Stimulated activated naive CD4-positive, alpha-beta T cell treated with Interleukin-2 at 50 U/mL for 16 hours (primary cell): ENCODE measurements around the gene ADAMTSL1.
"Not testable (repeated sequence)": the region's sequence is repeated elsewhere in the genome, so short reads cannot be mapped to it uniquely, and the experiment has no call there.

Experiments
- DNase-seq: peaks from one replicate; lab custom pipeline; 2025; lab: John Stamatoyannopoulos, UW

Gene ADAMTSL1

DNA sequence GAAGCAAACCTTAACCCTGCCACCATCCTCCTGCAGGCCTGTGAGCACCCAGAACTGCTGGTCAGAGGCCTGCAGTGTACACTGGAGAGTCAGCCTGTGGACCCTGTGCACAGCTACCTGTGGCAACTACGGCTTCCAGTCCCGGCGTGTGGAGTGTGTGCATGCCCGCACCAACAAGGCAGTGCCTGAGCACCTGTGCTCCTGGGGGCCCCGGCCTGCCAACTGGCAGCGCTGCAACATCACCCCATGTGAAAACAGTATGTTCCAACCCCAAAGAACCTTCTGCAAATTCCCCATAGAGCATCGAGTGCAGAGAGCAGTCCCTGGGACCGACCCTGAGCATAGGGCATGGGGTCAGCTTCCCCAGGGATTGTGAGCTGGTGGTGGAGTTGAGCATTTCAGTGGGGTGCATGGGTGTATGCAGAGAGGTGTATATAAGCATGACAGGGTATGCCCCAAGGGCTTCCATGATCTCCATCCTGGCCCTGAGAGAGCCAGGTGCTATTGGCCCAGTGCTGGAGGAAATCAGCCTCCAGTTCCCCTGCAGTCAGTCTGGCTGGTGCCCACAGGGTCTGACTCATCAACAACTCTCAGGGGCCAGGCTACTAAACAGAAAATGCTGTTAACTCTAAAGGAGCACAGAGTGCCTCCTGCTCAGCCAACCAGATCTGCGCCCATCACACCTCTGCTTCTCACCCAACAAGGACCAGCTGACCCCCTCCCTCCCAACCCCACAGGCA is 432.9 kb downstream of the ADAMTSL1 start:
- no peak for DNase-seq

DNA sequence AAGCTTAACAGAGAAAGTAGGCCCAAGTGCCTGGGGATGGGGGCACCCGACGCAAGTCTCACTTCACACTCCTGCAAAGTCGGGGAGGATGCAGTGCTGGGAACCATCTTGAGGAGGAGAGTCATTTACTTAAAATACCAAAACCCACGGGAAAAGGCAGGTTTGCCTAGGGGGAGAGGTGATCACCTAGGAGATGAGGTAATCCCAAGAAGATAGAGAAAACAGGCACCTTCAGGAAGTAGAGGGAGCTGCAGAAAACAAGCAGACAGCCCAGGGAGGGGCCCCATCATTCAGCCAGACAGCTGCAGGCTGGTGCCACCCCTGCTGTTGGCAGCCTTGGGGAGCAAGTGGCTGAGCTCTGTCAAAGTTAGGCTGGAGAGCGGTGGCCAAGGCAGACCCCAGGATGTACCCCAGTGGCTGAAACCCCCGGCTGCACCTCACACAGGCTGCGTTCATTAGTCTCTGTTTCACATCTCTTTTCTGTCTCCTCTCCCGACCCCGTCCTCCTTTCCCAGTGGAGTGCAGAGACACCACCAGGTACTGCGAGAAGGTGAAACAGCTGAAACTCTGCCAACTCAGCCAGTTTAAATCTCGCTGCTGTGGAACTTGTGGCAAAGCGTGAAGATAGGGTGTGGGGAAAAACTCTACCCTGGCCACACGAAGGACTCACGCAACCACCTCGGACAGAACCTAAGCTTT is 434.1 kb downstream of the ADAMTSL1 start:
- DNase-seq: no peak

DNA sequence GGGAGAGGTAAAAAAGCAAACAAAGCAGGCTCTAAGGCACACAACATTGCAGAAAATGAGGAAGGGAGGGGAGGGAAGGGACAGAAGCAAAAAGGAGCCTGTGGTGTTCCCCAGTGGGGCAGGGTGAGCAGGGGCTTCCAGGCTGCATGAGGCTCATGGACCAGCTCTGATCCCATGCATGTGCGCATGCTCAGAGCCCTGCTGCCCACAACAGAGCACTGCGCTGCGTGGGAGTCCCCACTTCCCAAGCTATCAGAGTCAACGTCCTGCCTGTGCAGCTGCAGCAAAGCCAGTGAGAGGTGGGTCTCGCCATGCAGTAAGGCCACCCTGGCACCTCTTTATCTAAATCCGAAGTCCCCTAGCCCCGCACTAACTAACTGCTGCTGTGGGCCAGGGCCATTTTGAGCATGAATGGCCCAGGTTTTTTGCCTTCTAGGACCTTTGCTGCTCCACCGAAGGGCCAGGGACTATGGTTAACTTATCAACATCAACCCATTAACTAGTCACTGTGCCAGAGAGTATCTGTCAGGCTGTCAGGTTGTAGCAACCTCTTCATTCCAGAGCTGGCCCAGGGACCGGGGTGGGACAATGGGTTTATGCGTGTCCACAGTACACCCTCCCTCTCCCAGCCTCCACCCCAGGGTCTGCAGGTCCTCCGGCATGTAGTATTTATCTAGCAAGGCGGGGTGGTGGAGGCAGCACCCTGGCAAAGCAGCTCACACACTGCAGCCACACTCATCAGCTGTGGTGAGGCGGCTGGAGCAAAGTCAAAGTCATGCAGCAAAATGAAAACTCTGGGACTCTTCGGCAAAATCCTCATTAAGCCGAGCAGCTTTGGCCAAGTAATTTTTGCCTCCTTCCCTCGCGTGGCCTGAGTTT is 435.4 kb downstream of the ADAMTSL1 start:
- DNase-seq: no peak

DNA sequence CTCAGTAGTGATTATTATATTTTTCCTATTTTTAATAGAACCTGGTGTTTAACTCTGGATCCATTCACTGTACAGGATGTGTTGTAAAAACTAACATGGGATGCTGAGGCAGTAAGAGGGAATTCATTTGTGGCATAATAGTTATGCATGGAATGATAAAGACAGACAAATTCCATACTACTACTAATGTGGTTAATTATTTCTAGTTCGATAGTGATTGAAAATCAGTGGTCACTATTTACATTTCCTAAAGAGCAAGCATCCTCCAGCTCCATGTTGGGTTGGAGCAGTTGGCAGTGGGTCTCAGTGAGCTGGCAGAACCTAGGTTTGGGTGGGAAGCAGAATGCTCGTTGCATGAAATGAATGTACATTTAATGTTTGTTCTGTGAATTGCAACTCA is 436.5 kb downstream of the ADAMTSL1 start:
- DNase-seq: no peak

DNA sequence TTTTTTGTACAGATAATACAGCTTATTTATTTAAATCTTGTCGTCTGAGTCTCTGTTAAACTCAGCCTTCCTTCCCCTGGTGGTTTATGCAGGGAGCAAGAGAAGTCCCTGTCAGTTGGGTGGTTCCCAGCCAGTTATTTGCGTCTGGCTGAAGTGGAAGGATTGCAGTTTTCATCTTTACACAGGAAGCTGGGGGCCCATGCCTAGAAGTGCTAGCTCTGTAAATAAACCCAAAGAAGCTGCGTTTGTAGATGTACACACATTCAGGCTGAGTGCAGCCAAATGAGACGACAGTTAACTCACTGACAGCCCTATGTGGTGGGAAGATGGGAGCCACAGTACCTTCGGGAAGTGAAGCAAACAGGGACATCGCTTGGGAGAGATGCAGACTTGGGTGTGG is 437.0 kb downstream of the ADAMTSL1 start:
- DNase-seq: no peak

DNA sequence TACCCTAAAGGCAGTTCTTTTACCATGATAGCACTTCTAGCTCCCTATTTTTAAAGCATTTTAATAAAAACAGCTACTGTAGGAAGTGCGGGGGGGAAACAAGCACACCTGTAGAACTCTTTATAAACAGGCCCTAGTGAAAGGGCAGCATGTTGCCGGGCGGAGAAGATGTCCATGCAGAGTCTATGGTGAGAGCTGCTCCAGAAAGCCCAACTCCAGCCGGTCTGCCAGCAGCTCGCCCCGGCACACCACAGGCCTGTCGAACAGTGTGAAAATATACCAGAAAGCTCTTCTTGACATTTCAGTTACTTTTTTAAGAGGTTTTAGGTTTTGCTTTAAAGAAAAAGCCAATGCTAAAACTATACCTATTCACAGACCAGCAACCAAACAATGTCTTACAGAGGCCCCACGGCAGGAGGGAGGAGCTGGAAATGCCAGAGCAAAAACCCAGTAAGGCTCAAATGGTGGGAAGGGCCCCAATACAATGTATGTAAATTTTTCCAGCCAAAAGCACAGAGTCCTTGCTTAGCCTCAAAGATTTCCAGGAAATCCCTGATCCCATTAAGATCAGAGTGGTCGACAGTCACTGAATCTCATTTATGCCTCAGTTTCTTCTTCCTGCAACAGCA is 437.9 kb downstream of the ADAMTSL1 start:
- DNase-seq: no peak

DNA sequence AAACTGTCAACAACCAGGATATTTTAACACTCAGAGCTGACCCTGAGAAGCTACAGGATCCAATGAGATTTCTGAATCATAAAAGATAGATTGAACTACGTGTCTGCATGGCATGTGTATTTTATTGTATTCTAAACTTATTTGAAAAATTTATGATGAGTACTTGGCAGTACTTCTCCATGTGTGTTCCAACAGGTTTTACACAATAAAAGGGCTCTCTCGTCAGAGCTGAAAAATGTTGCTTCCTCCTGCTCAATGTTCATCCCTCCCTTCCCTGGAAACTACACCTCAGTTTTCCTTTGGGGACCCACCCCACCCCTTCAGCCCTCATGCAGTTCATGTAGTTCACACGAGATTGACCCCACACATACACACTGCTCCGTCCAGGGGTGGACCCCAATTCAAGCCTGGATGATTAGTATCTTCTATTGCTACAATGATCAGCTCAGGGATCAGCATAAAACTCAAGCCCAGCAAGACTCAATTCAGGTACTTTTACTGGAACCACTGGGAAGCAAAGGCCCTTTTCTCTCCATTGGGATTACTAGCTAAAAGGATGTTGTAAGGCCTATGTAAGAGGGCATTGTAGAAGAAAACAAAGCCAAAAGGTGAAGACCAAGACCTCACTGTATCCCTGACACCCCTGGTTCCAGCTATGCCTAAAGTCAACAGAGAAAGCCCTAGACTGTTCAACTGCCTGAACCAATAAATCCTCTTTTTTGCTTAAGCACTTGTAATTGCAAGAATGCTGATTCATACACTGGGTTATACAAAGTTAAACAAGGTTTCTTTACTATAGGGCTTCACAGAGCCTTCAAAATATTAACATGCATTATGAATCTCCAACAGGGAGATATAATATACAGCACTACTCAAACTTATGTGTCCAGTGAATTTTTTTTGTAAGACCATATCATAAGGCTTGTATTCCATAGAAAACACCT is 446.5 kb downstream of the ADAMTSL1 start:
- no peak for DNase-seq

DNA sequence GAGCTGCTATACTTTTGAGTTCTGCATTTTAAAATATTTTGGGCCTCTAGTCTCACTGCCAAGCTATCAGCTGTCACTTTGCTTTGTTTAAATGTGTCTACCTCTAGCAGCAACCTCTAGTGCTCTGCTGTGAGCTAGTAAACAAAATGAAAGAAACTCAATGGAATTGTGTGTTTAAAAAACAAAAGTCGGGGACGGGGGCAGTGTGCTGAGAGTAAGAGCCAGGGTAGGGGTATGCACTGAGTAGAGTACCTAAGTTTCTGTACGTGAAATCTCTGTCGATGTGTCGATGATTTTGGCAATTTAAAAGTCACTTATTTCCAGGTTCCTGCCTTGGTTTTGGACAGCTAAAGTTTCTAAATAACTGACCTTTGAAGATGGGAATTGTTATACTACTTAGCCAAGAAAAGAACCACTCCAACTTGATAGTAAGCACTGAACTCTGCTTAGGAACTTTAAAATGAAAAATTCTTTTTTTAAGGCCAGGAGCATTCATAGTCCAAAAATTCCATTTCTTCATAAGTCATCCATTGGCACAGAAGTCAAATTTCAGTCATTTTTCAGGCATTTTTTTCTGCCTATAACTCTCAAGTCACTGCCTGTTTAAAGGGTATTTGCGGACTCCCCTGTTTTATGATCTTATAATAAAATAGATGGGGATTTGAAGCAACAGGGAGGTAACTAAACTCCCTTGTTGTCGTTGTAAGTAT is 447.6 kb downstream of the ADAMTSL1 start:
- no peak for DNase-seq

DNA sequence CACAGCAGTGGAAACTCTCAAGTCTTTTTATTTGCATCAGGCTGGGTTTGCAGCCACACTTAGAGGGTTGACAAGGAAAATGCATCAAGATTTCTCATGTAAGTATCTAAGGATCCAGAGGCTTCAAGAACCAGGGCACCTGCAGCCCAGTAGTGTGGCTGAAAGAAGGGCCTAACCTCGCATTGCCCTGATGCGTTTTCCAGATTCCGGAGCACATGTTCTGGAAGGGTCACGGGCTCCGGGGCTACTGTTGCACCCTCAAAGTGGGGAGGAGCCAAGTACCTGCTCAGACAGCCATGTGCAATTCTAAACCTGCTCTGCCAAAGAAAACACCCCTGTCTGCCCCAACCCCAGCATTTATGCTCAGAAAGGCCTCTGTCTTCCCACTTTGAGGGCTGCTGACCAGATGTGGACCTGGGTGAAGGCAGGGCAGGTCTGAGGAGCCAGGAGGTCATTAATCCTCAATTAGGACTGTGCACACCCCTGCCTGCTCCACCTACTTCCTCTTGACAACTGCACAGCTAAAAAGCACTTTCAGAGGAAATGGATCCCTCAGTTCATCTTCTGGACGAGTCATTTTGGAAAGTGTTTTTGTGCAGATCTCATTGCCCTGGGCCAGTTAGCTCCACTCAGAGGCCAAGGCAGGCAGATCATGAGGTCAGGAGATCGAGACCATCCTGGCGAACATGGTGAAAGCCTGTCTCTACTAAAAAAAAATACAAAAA is 448.4 kb downstream of the ADAMTSL1 start:
- DNase-seq: no peak

DNA sequence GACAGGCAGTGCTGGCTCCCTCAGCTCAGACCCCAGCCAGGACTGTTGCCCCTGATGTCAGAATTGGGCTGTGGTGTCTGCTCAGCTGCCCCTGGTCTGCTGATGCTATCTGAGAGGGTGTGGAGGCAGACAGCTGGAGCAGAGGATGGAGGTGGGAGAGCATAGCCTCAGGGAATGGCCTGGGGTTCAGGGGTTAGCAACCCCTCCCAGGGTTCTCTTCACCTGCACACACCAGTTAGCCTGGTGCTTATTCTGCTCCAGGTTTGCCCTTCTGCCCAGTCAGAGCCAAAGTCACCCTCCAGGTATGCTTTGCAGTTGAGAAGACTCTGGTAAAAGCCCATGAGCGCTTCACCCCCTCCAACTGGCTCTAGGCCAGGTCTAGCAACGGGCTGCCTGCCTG is 449.2 kb downstream of the ADAMTSL1 start:
- DNase-seq: no peak

DNA sequence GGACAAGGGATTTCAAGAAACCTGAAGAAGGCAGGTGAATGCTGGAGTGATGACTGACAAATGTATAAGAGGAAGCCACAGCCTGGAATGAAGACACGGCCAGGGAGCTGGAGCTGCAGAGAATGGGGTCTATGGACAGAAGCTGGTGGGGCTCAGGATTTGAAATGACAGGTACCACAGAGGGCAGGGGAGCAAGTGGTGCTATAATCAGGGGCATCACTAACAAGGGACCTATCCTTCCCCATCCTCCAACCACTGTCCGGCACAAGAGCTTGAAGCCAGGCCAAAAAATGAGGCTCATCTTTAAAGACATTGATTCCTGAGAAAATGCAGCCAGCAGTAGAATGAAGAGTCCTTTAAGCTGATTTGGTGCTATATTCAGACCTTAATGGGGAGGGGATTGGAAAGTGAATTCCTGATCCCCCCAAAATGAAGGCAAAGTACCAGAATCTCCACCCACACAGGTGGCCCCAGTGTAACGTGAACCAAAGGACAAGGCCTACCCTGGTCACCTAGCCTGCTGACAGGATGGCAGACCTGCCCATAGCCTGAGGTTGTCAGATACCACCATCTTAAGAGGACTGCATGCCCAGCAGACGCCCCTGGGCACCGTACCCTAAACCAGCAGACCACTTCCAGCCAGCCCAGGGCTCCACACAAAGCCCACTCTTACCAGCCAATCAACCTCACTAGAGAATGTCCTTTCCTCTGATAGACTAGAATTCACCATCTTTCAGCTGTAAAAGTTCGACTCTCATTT is 449.9 kb downstream of the ADAMTSL1 start:
- DNase-seq: no peak

DNA sequence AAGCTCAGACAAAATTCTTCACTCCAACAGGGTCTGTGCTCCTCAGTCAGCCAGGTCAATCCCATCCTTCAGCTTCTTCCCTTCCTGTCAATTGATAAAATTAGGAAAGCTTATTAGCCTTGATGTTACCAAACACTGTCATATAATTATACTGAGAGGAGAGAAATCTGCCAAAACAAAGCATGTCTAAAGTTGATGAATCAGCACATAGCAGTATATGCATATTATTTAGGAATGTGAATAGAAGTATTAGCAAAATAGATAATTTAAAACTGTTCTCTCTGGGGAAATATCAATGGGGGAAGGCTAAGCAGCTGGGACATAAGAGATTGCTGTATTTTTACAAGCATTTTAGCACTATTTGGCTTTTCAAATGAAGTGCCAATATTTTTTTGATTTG is 451.9 kb downstream of the ADAMTSL1 start:
- DNase-seq: no peak

DNA sequence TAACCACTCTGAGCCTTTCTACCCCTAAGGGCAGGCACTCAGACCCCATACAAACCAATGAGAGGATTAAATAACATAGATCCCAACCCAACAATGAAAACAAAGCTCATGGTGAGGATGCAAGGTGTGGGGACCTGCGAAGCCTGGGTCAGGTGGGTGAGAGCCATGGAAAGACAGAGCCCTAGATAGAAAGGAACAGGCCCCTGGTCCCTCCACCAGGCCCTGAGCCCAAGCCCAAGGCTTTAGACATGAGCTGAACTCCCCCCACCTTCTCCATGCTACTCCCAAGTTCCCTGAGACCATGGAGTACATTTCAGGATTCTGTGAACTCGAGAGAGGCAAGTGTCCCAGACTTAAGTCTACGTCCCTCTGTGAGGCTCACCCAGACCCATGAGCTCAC is 452.6 kb downstream of the ADAMTSL1 start:
- DNase-seq: no peak

DNA sequence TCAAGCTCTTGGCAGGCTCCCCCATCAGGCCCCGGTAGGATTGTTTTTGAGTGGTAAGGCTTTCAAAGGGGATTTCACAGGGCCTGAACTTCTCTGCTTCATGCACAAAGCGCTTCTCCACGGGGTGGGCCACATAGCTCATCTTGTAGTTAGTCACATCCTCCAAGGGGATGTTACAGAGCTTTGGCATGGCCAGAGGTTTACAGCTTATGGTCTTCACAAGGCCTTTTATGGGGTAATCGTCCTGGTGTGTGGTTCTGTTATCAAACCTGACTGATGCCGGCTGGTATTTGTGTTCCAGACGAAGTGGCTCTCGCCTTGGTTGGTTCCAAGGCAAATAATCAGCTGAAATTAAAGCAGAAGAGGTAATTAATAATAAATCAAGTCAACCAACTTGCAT is 454.8 kb downstream of the ADAMTSL1 start:
- DNase-seq: no peak

DNA sequence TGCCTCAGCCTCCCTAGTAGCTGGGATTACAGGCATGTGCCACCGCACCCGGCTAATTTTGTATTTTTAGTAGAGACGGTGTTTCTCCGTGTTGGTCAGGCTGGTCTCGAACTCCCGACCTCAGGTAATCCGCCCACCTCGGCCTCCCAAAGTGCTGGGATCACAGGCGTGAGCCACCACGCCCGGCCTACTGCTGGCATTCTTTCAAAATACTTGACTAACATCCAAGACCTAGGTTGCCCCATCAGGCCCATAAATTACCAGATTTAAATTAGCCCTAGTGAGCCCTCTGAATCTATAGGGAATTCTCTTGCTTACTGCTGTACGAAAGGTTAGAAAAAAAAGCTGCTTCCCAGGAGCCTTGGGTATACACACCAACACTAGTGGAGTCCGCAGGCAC is 456.7 kb downstream of the ADAMTSL1 start:
- DNase-seq: not testable (repeated sequence)

DNA sequence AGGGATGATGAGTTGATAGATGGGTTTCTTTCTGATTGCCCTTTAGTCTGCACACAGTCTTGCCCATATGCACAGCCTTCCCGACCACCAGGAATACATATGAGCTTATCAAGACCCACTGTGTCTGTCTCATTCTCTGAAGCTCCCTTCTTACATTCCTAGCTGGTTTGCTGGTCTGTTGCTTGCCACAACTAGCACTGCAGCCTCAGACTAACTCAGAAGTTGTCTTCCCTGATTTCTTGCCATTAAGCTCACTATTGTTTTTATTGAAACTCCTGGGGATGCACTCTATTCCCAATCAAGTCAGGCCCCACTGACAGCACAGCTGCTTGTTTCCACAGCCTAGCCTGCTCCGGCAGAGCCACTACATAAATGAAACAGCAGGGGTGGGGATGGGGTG is 461.6 kb downstream of the ADAMTSL1 start:
- DNase-seq: no peak

DNA sequence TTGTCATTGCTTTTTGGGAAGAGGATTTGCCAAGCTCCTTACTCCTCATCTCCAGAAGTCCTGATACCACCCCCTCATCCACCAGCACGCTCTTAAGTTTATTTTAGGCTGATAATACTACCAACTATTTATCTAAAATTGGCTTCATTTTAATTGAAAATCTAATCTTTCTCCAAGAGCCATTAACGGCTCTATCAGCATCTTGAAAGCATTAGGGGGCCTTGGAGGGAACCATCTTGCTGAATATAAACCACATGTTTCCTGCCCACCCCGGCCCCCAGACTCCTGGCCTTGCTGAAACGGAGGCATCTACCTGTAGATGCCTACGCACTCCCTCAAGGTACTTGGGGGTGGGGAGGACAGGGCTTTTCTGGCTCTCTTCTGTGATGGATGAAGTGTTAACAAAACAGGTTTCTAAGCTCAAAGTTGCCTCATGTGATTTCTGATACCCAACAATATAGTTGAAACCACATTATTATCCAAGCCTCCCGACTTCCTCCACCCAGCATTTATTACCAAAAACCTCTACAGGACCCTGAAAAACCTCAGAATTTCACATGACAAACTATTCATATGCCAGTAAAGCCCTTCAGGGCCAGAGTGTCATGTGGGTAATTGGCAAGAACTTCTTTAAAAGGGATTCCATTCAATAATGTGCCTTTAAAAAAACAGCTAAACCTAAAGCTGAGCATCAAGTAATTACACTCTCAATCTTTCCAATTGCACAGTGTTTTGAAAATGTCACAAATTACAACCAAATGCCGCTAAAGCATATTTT is 462.3 kb downstream of the ADAMTSL1 start:
- DNase-seq: no peak

DNA sequence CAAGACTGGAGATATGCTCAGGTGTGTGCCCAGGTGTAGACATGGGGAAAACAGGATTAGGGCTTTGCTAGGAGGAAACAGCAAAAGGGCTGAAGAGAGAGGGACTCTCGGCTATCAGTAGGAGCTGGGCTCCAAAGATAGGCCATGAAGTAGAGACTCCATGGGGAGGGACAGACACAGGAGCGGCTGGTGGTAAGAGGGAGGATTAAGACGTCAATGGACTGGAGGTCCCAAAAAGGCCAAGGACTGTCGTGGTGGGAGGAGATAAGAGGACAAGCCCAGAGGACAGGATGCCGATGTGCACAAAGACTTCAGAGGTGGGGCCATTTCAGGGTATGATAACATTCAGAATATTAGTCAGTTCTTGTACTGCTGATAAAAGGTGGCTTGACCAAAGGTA is 466.0 kb downstream of the ADAMTSL1 start:
- no peak for DNase-seq
